GM18498 (cell line): ENCODE data around the gene MARCO.
"Not testable (repeated sequence)": the region's sequence is repeated elsewhere in the genome, so short reads cannot be mapped to it uniquely, and the experiment has no call there.

Experiments used
- ATAC-seq: cut with Tn5 transposase; IDR thresholded peaks from one replicate; pipeline ENCODE4 v1.9.1; 2021; ENCODE audit warnings: mild to moderate bottlenecking, moderate library complexity; ENCODE audit not compliant: unreplicated experiment

MARCO gene

DNA sequence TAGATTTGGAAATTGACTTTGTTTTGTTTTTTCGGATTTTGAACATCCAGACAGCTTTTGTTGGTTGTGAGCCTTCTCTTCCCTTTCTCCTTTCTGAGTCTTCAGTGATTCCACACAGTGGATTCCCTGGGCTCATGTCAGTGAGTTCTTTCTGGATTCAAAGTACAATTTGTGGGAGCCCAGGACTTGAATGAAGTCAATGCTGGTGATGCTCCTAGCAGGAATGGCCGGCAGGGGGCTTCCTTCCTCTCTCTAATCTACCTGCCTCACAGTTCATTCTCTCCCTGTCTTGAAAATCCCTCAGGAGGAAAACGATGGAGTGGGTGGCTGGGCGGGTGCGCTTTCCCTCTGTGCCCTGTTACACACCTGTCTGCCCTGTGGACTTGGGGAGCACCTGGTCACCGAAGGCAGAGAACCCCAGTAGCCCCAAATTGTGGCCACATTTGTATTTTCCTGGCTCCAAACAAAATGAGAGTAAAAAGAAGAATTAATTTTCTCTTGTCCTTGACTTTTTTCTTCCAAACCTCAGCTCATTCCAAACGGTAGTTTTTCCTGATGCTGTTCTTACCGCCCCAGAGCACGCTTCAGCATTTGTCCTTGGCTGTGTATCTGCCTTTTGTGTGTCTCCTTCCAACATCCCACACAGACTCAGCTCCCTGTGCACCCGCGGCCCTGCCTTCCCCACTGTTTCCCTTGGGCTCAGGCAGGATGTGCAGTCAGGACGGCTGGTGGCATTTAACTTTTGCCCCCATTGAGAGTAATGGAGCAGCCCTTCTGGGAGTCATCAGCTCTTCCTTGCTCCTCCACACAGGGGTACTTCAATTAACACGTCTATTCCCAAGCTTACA, 86.6 kb downstream of the MARCO start:
- no peak for ATAC-seq

DNA sequence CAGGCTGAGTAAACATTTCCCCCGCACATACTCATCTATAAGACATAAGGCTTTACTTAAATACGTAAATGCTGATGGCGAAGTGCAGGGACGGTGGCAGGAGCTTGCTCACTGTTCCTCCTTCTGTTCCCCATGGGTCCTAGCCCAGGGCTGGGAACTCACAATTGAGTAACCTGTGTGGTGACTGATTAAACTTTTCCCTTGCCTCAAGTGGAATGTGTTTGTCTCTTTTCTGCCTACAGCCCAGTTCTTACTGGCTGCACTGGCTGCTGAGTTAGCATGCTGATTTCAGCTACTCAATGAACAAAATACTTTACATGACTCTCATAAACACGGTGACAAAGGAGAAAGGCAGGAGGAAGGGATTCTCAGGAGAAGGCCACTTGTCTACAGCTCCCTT, 87.3 kb downstream of the MARCO start:
- ATAC-seq = no peak

DNA sequence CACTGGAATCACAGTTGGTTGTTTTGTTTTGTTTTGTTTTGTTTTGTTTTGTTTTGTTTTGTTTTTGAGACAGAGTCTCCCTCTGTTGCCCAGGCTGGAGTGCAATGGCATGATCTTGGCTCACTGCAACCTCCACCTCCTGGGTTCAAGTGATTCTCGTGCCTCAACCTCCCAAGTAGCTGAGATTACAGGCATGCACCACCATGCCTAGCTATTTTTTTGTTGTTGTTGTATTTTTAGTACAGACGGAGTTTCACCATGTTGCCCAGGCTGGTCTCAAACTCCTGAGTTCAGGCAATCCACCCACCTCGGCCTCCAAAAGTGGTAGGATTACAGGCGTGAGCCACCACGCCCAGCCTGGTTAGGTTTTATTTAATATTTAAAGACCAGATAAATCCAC, 95.9 kb downstream of the MARCO start:
- ATAC-seq = not testable (repeated sequence)

- ATAC-seq = no peak
Measured at GRCh38 chr2:119040730-119041129, 98.7 kb downstream of the MARCO start.
